ENCODE data around the gene DNAH10. TPM values are rescaled to one million over a fixed set of nuclear protein-coding genes. Genes with fewer than 3 reads are reported as not detected.
"Not testable (repeated sequence)": the region's sequence is repeated elsewhere in the genome, so short reads cannot be mapped to it uniquely, and the experiment has no call there.

Gene DNAH10
- total and polyA plus RNA-seq, 2 donors, result 0.14 to 0.90 TPM

DNA sequence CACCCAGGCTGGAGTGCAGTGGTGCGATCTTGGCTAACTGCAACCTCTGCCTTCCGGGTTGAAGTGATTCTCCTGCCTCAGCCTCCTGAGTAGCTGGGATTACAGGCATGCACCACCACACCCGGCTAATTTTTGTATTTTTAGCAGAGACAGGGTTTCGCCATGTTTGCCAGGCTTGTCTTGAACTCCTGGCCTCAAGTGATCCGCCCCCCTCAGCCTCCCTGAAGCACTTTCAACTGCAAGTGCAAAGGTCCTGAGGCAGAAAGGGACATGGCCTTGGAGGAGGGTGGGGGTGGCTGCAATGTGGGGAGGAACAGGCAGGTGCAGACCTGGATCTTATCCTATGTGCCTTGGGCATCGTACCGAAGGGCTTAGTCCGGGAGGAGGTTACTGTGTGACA is 27.3 kb downstream of the DNAH10 start:
- H3K27ac ChIP-seq (ENCODE audit: low read depth); DNase-seq (ENCODE audit: extremely low spot score); H3K4me1 ChIP-seq (ENCODE audit: insufficient read depth); H3K36me3 ChIP-seq (ENCODE audit: insufficient read depth); H3K4me3 ChIP-seq (ENCODE audit: low read depth, low read length): not testable (repeated sequence)
- 90% methylated on average over 8 of the region's 8 CpGs for WGBS

DNA sequence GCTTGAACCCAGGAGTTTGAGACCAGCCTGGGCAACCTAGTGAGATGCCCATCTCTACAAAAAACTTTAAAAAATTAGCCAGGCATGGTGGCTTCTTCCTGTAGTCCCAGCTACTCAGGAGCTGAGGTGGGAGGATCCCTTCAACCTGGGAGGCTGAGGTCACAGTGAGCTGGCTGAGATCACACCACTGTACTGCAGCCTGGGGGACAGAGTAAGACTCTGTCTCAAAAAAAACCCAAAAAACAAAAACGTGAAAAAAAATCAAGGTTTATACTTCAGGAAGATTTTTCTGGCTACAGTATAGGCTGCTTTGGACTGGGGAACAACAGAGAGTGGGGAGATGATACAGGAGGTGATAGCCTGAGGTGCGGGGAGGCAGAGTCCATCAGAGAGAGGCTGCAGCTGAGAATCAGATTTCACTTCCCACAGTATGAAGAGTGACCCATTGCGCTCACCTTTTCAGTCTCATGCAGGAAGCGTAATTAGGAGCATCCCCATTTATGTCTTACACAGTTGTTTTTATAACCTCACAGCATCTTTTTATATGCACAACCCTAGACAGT is 28.9 kb downstream of the DNAH10 start:
- H3K36me3 ChIP-seq (ENCODE audit: insufficient read depth), result no peaks in the 10 kb centered on the region
- no peak overlapping the region for H3K27ac ChIP-seq (ENCODE audit: low read depth)
- H3K4me1 ChIP-seq (ENCODE audit: insufficient read depth), result peaks cover 1% of the 10 kb centered on the region
- DNase-seq (ENCODE audit: extremely low spot score), result no peak
- 75% methylated on average over 4 of the region's 4 CpGs for WGBS
- H3K4me3 ChIP-seq (ENCODE audit: low read depth, low read length), result no peak overlapping the region

DNA sequence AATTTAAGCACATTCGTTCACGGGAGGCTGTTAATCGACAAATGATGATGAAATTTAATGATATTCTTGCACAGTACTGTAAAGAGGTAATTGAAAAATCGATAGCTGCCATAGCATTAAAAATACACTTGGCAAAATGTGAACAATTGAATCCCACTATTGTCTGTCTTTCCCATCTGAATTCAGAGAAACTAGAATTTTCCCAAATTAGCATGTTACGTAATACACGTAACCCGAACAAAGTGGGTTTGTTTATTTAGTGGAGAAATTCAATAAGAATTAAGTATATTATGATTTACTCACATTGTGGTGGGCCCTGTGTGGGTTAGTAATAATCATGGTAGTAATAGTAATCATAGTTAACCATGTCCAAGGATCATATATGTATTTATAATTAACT is 31.9 kb downstream of the DNAH10 start:
- WGBS, result 77% methylated on average over 7 of the region's 7 CpGs
- Histone ChIP-seq H3K4me3 (ENCODE audit: low read depth, low read length) (no peak overlapping the region), H3K4me1 (ENCODE audit: insufficient read depth) (peaks cover 1% of the 10 kb centered on the region), H3K27ac (ENCODE audit: low read depth) (no peak overlapping the region), H3K36me3 (ENCODE audit: insufficient read depth) (no peaks in the 10 kb centered on the region)
- no peak for DNase-seq (ENCODE audit: extremely low spot score)

DNA sequence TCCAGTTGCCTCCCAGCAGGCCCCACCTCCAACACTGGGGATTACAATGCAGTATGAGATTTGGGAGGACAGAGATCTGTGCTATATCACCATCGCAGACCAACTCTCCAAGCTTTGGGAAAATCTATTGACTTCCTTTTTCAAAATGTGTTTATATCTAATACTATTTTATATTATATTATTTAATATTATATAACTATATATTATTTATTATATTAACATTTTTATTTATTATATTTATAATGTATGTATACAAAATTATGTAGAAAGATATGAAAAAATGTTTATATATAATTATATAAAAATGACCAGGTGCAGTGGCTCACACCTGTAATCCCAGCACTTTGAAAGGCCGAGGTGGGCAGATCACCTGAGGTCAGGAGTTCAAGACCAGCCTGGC is 36.4 kb downstream of the DNAH10 start:
- H3K4me1 ChIP-seq (ENCODE audit: insufficient read depth), result no peaks in the 10 kb centered on the region
- no peak for DNase-seq (ENCODE audit: extremely low spot score)
- H3K27ac ChIP-seq (ENCODE audit: low read depth), result no peak overlapping the region
- 91% methylated on average over 2 of the region's 2 CpGs for WGBS
- no peaks in the 10 kb centered on the region for H3K36me3 ChIP-seq (ENCODE audit: insufficient read depth)
- H3K4me3 ChIP-seq (ENCODE audit: low read depth, low read length), result no peak overlapping the region

DNA sequence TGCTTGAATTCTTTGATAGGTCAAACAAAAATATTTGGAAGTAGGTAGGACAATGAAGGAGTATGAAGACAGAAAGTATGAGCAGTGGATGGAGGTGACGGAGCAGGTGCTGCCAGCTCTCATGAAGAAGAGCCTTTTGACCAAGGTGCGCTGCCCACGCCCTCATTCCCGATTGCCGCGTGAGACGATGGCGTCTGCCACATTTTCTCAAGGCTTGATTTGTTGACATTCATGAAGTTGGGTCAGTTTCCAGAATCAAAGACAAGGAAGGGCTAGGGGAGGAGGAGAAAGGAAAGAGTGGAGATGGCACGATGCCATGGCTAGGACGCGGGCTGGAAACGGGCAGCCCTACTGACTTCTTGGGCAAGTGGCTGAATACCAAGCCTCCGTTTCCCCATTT is 37.1 kb downstream of the DNAH10 start:
- DNase-seq (ENCODE audit: extremely low spot score), result no peak
- WGBS, result 93% methylated on average over 13 of the region's 13 CpGs
- no peaks in the 10 kb centered on the region for H3K36me3 ChIP-seq (ENCODE audit: insufficient read depth)
- no peak overlapping the region for H3K4me3 ChIP-seq (ENCODE audit: low read depth, low read length)
- no peaks in the 10 kb centered on the region for H3K4me1 ChIP-seq (ENCODE audit: insufficient read depth)
- H3K27ac ChIP-seq (ENCODE audit: low read depth), result no peak overlapping the region

DNA sequence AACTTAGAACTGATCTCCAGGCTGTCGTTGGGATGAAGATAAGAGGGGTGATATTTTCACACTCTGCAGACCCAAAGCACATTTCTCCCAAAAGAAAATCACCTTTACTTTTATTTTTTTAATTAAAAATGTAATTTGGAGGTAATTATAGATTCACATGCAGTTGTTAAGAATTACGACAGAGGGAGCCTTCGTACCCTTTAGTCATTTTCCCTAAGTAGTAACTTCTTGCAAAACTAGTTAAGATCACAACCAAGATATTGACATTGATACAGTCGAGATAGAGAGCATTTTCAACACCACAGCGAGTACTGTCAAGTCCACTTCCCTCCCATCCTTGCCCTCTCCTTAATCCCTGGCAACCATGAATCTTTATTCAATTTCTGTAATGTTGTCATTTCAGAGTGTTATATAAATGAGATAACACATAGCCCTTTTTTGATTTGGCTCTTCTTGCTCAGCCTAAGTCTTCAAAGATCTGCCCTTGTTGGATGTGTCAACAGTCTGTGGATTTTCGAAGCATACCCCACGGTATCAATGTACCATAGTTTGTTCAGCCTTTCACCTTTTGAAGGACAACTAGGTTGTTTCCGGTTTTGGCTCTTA is 39.6 kb downstream of the DNAH10 start:
- no peak overlapping the region for H3K27ac ChIP-seq (ENCODE audit: low read depth)
- WGBS, result 43% methylated on average over 8 of the region's 8 CpGs
- no peak for DNase-seq (ENCODE audit: extremely low spot score)
- no peak overlapping the region for H3K4me3 ChIP-seq (ENCODE audit: low read depth, low read length)
- H3K4me1 ChIP-seq (ENCODE audit: insufficient read depth), result no peaks in the 10 kb centered on the region
- H3K36me3 ChIP-seq (ENCODE audit: insufficient read depth), result no peaks in the 10 kb centered on the region

DNA sequence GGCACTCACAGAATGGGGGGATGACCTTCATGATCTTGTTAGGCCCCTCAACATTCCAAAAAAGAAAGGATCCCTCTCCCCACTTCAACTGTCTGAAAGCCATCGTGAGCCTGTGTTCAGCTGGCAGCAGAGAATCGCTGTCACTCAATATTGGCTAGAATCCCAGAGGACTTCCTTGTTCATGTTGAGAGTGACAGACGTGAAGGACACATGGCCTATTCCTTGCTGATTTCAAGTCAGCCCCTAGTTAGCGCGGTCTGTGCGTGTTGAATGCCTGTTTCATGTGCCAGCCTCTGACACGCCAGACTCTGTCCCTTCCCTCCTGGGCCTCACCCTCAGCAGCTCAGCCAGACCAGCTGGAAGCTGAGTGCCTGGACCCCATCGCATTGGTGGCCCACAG is 43.1 kb downstream of the DNAH10 start:
- no peak overlapping the region for H3K27ac ChIP-seq (ENCODE audit: low read depth)
- no peak for DNase-seq (ENCODE audit: extremely low spot score)
- 82% methylated on average over 8 of the region's 8 CpGs for WGBS
- no peaks in the 10 kb centered on the region for H3K36me3 ChIP-seq (ENCODE audit: insufficient read depth)
- H3K4me1 ChIP-seq (ENCODE audit: insufficient read depth), result no peaks in the 10 kb centered on the region
- no peak overlapping the region for H3K4me3 ChIP-seq (ENCODE audit: low read depth, low read length)

DNA sequence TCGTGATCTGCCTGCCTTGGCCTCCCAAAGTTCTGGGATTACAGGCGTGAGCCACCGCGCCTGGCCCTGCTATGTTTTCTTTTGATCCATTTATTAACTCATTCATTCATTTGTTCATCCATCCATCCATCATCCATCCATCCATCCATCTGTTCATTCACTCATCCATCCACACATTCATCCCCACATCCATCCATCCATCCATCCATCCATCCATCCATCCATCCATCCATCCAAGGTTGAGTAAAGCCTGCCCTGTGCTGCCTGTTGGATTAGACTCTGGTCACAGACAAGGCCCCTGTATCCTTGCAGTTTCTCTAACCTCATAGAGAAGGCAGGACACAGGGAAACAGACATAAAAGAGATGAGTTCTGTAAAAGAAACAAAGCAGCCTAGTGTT is 44.9 kb downstream of the DNAH10 start:
- Histone ChIP-seq H3K36me3 (ENCODE audit: insufficient read depth) (no peaks in the 10 kb centered on the region), H3K4me3 (ENCODE audit: low read depth, low read length) (no peak overlapping the region), H3K4me1 (ENCODE audit: insufficient read depth) (no peaks in the 10 kb centered on the region), H3K27ac (ENCODE audit: low read depth) (no peak overlapping the region)
- 94% methylated on average over 4 of the region's 4 CpGs for WGBS
- DNase-seq (ENCODE audit: extremely low spot score), result no peak

DNA sequence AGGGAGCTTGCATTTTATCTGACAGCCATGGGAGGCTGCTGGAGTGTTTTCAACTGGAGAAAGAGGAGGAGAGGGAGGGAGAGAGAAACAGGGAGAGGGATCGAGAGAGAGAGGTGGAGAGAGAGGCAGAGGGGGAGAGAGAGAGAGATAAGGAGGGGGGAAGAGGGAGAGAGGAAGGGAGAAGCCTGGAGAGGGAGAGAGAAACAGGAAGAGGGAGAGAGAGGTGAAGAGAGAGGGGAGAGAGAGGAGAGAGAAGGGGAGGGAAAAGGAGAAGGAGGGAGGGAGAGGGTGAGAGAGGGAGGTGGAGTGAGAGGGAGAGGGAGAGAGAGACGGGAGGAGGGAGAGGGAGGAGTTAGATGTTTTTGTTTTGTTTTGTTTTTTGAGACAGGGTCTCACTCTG is 45.6 kb downstream of the DNAH10 start:
- no peak for DNase-seq (ENCODE audit: extremely low spot score)
- H3K4me1 ChIP-seq (ENCODE audit: insufficient read depth), result no peaks in the 10 kb centered on the region
- H3K27ac ChIP-seq (ENCODE audit: low read depth), result no peak overlapping the region
- WGBS, result 6% methylated on average over 2 of the region's 2 CpGs
- H3K36me3 ChIP-seq (ENCODE audit: insufficient read depth), result no peaks in the 10 kb centered on the region
- no peak overlapping the region for H3K4me3 ChIP-seq (ENCODE audit: low read depth, low read length)

DNA sequence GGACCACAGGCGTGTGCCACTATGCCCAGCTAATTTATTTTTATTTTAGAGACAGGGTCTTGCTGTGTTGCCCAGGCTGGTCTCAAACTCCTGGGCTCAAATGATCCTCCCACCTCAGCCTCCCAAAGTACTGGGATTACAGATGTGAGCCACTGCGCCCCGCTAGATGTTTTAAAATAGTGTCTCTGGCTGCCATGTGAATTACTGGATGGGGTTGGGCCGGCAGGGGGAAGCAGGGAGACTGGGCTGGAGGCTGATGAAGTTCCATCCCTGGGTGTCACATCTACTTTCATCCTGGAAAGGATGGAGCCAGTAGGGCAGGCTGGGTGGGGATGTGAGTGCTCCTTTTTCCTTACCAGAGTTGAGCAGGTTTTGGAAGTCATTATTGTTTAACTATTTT is 46.1 kb downstream of the DNAH10 start:
- Histone ChIP-seq H3K27ac (ENCODE audit: low read depth) (no peak overlapping the region), H3K36me3 (ENCODE audit: insufficient read depth) (no peaks in the 10 kb centered on the region), H3K4me3 (ENCODE audit: low read depth, low read length) (no peak overlapping the region), H3K4me1 (ENCODE audit: insufficient read depth) (no peaks in the 10 kb centered on the region)
- DNase-seq (ENCODE audit: extremely low spot score), result no peak
- WGBS, result 61% methylated on average over 4 of the region's 4 CpGs

DNA sequence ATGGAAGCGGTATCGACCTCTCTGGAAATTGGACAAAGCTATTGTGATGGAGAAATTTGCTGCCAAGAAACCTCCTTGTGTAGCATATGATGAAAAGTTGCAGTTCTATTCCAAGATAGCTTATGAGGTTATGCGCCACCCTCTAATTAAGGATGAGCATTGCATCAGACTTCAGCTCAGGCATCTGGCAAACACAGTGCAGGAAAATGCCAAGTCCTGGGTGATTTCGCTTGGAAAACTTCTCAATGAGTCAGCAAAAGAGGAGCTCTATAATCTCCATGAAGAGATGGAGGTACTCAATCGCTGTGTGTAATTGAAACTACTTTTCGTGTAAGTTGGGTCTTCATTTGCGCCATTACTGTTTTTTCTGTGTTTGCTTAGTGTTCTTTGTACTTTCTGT is 51.2 kb downstream of the DNAH10 start:
- WGBS, result 86% methylated on average over 7 of the region's 7 CpGs
- H3K4me3 ChIP-seq (ENCODE audit: low read depth, low read length), result no peak overlapping the region
- no peaks in the 10 kb centered on the region for H3K4me1 ChIP-seq (ENCODE audit: insufficient read depth)
- H3K36me3 ChIP-seq (ENCODE audit: insufficient read depth), result no peaks in the 10 kb centered on the region
- no peak for DNase-seq (ENCODE audit: extremely low spot score)
- no peak overlapping the region for H3K27ac ChIP-seq (ENCODE audit: low read depth)

DNA sequence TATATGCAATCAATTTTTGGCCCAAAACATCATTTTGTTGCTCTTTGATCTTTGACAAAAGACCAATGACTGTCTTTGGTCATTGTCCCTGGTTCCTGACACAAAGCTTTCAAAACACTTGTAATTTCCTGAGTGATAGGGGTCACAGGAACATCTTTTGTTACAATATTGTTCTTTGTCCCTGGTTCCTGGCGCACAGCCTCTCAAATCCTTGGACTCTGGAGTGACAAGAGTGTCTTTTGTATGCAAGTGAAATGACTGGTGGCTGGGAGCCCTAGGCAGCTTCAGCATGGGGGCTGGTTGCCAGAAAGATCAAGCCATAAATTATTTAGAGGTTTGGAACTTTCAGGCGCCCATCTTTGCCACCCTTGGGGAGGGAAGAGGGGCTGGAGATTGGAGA is 53.9 kb downstream of the DNAH10 start:
- Histone ChIP-seq H3K27ac (ENCODE audit: low read depth) (no peak overlapping the region), H3K36me3 (ENCODE audit: insufficient read depth) (no peaks in the 10 kb centered on the region), H3K4me3 (ENCODE audit: low read depth, low read length) (no peak overlapping the region), H3K4me1 (ENCODE audit: insufficient read depth) (no peaks in the 10 kb centered on the region)
- no peak for DNase-seq (ENCODE audit: extremely low spot score)
- 71% methylated on average over 2 of the region's 2 CpGs for WGBS

DNA sequence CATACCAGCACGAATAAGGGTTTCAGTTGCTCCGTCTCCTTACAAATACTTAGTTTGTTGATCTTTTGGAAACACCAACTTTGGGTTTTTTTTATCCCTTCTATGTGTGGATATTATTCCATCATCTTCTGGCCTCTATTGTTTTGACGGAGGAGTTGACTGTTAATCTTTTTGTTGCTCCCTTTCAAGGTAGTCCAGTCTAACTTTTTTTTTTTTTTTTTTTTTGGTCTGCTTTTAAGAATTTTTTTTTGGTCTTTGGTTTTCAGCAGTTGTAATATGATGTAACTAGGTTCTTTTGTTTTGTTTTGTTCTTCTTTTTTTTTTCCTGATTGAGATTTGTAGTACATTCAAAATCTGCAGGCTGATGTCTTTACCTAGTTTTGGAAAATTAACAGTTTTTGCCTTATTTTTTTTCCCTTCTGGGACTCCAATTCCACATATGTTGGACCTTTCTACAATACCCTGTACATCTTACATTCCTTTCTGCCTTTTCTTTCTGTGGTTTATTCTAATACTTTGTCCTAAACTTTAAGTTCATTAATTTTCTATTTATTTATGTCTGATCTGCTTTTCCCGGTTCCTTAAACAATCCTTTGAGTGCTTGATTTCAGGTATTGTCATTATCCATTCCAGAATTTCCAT is 54.9 kb downstream of the DNAH10 start:
- H3K4me1 ChIP-seq (ENCODE audit: insufficient read depth), result no peaks in the 10 kb centered on the region
- H3K27ac ChIP-seq (ENCODE audit: low read depth), result no peak overlapping the region
- H3K36me3 ChIP-seq (ENCODE audit: insufficient read depth), result no peaks in the 10 kb centered on the region
- 90% methylated on average over 4 of the region's 4 CpGs for WGBS
- H3K4me3 ChIP-seq (ENCODE audit: low read depth, low read length), result no peak overlapping the region
- DNase-seq (ENCODE audit: extremely low spot score), result no peak

DNA sequence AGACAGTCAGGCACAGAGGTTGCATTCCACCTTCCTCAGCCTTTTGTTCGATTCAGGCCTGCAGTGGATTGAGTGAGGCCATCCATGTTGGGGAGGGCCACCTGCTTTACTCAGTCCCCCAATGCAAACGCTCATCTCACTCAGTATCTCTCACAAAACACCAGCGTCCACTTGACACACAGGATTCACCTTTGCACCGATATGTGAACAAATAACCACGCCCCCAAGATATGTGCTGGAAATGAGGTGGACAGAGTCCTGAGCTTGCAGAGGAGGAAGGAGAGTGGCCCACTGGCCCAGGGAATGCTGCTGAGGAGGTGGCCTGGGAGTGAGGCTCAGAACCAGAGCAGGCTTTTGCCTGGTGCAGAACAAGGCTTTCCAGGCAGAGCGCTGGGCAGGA is 60.7 kb downstream of the DNAH10 start:
- no peak overlapping the region for H3K4me3 ChIP-seq (ENCODE audit: low read depth, low read length)
- no peak for DNase-seq (ENCODE audit: extremely low spot score)
- H3K27ac ChIP-seq (ENCODE audit: low read depth), result no peak overlapping the region
- H3K36me3 ChIP-seq (ENCODE audit: insufficient read depth), result no peaks in the 10 kb centered on the region
- WGBS, result 82% methylated on average over 6 of the region's 6 CpGs
- no peaks in the 10 kb centered on the region for H3K4me1 ChIP-seq (ENCODE audit: insufficient read depth)
